OCI-LY1 (cell line): ENCODE data around the gene C2orf74.

Experiments used
- H2AFZ ChIP-seq: fragments of 200-600 bp; sonication (generic), shearing (Covaris generic); 2 replicates; pipeline ENCODE4 v1.6.0; 2014; ENCODE audit warnings: antibody characterized with exemption, mild to moderate bottlenecking, low read length
- H3F3A ChIP-seq: fragments of 200-600 bp; sonication (generic), shearing (Covaris generic); 2 replicates; pipeline ENCODE4 v1.6.0; 2014; ENCODE audit warnings: mild to moderate bottlenecking, antibody characterized with exemption, low read length, moderate library complexity; ENCODE audit not compliant: insufficient read depth
- H3K27ac ChIP-seq: fragments of 200-600 bp; sonication (generic); 2 replicates; pipeline ENCODE4 v1.5.1; 2014; ENCODE audit warnings: low read length, mixed run types, mild to moderate bottlenecking, low read depth; ENCODE audit not compliant: poor library complexity, severe bottlenecking
- H3K27me3 ChIP-seq: fragments of 200-600 bp; sonication (generic); 2 replicates; pipeline ENCODE4 v1.6.0; 2014; ENCODE audit warnings: antibody characterized with exemption, mild to moderate bottlenecking, low read length, moderate library complexity; ENCODE audit not compliant: insufficient read depth
- H3K36me3 ChIP-seq: fragments of 200-600 bp; sonication (generic); 2 replicates; pipeline ENCODE4 v1.6.1; 2014; ENCODE audit warnings: mild to moderate bottlenecking, antibody characterized with exemption, low read length, moderate library complexity, mixed read lengths; ENCODE audit not compliant: insufficient read depth
- H3K4me1 ChIP-seq: fragments of 200-600 bp; sonication (generic); 2 replicates; pipeline ENCODE4 v1.5.1; 2014; ENCODE audit warnings: mild to moderate bottlenecking, low read length, moderate library complexity; ENCODE audit not compliant: insufficient read depth, severe bottlenecking
- H3K4me2 ChIP-seq: fragments of 200-600 bp; sonication (generic), shearing (Covaris generic); 2 replicates; pipeline ENCODE4 v1.6.1; 2014; ENCODE audit warnings: low read length
- H3K4me3 ChIP-seq: fragments of 200-600 bp; sonication (generic); 2 replicates; pipeline ENCODE4 v1.5.1; 2014; ENCODE audit warnings: low read length, low read depth, mild to moderate bottlenecking, mixed read lengths; ENCODE audit not compliant: poor library complexity, severe bottlenecking
- H3K79me2 ChIP-seq: fragments of 200-600 bp; shearing (Covaris generic); 2 replicates; pipeline ENCODE4 v1.6.1; 2016; ENCODE audit warnings: mixed run types, low read length, mixed read lengths; ENCODE audit not compliant: insufficient read depth
- H3K9ac ChIP-seq: fragments of 200-600 bp; sonication (generic), shearing (Covaris generic); 2 replicates; pipeline ENCODE4 v1.6.1; 2014; ENCODE audit warnings: mild to moderate bottlenecking, low read length, mixed read lengths
- H3K9me2 ChIP-seq: fragments of 200-600 bp; sonication (generic), shearing (Covaris generic); 2 replicates; pipeline ENCODE4 v1.6.1; 2014; ENCODE audit warnings: low read depth, mild to moderate bottlenecking, low read length, mixed read lengths
- H3K9me3 ChIP-seq: fragments of 200-600 bp; shearing (Covaris generic); 2 replicates; pipeline ENCODE4 v1.6.1; 2014; ENCODE audit warnings: low read length, mixed read lengths
- H4K20me1 ChIP-seq: fragments of 200-600 bp; sonication (generic), shearing (Covaris generic); 2 replicates; pipeline ENCODE4 v1.6.0; 2016; ENCODE audit warnings: mild to moderate bottlenecking, low read length; ENCODE audit not compliant: insufficient read depth
- EZH2 ChIP-seq: fragments of 200-600 bp; sonication (generic), shearing (Covaris generic); IDR thresholded peaks from 2 replicates; pipeline ENCODE4 v1.8.0; 2017; ENCODE audit warnings: borderline replicate concordance, mixed run types, mild to moderate bottlenecking, antibody characterized with exemption, low read length, moderate library complexity, mixed read lengths
- TF ChIP-seq, protein P1 (sequence below): fragments of 200-600 bp; sonication (generic), shearing (Covaris generic); IDR thresholded peaks from 2 replicates; pipeline ENCODE4 v1.5.1; 2017; ENCODE audit warnings: mild to moderate bottlenecking, antibody characterized with exemption, low read length, moderate library complexity, mixed read lengths

C2orf74 gene

DNA sequence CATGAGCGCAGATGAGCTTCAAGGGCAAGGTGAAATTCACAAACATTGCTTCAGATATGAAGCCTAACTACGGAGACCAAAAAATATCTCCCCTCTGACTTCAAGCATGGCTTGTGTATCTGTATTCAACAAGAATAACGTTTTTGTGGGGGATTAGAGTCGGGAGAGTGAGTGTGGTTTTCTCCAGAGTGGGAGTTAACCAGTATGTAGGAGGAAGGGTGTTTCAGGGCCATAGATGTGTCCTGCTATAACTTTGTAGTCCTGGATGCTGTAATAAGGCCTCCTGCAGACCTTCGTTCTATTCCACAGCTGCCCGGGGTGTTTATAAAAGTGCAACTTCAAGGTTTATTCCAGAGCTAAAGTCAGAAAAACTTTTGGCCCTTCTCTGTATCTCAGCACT is 12.9 kb upstream of the C2orf74 start:
- TF ChIP-seq, protein P1, sequence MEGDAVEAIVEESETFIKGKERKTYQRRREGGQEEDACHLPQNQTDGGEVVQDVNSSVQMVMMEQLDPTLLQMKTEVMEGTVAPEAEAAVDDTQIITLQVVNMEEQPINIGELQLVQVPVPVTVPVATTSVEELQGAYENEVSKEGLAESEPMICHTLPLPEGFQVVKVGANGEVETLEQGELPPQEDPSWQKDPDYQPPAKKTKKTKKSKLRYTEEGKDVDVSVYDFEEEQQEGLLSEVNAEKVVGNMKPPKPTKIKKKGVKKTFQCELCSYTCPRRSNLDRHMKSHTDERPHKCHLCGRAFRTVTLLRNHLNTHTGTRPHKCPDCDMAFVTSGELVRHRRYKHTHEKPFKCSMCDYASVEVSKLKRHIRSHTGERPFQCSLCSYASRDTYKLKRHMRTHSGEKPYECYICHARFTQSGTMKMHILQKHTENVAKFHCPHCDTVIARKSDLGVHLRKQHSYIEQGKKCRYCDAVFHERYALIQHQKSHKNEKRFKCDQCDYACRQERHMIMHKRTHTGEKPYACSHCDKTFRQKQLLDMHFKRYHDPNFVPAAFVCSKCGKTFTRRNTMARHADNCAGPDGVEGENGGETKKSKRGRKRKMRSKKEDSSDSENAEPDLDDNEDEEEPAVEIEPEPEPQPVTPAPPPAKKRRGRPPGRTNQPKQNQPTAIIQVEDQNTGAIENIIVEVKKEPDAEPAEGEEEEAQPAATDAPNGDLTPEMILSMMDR, result no peak
- TF ChIP-seq EZH2, result no peak
- Histone ChIP-seq H3K36me3 (peaks cover 35% of the 10 kb centered on the region), H3K4me1 (peaks cover 6% of the 10 kb centered on the region), H3K9ac (no peak overlapping the region), H3K9me2 (no peaks in the 10 kb centered on the region), H3K4me3 (no peak overlapping the region), H3K27ac (no peak overlapping the region), H3K27me3 (no peaks in the 10 kb centered on the region), H4K20me1 (no peaks in the 10 kb centered on the region), H3K4me2 (no peak overlapping the region), H3F3A (no peaks in the 10 kb centered on the region), H2AFZ (no peak overlapping the region), H3K9me3 (no peaks in the 10 kb centered on the region), H3K79me2 (no peaks in the 10 kb centered on the region)

DNA sequence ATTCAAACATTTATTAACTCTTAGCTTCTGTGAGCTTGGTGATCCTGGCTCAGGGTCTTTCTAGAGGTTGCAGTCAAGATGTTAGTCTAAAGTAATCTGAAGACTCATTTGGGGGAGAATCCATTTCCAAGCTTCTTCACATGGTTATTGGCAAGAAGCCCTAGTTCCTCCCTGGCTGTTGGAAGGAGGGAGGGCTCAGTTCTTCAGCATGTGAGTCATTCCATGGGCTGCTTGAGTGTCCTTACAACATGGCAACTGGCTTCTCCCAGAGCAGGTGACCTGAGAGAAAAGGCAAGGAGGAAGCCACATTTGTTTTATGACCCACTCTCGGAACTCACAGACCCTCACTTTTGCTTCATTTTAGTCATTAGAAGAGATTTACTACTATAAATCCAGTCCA is 10.6 kb upstream of the C2orf74 start:
- TF ChIP-seq, protein P1, result no peak
- no peak for TF ChIP-seq EZH2
- no peak overlapping the region for H3K27ac ChIP-seq
- H4K20me1 ChIP-seq, result no peaks in the 10 kb centered on the region

DNA sequence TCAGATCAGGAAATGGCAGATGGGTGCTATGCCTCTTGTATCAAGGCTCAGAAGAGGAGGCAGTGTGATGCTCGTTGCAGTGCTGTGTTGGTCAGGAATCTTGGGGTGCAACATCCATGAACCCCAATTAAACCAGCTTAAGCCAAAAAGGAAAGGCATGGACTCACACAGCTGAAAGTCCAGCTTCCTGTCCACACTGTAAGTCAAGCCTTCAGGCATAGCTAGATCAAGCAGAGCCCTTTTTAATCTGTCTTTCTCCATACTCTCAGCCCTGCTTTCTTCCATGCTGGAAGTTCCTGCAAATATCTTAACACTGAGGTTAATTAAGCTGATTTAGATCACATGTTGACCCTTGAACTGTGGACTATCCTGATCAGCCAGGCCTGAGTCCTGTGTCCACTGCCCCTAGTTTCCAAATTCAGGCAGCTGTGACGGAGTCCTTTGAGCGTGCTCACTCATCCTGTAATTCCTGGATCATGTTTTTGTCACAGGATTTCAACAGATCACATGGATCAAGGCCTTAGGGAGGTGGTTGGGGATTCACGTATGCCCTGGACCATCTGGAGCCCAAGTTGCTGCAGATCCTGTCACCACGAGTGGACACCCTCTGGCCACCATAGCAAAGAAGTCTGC is 4.5 kb upstream of the C2orf74 start:
- H2AFZ ChIP-seq, result no peak overlapping the region
- no peak overlapping the region for H3K4me3 ChIP-seq
- H3K4me2 ChIP-seq, result no peak overlapping the region
- H3K4me1 ChIP-seq, result no peaks in the 10 kb centered on the region
- H3K9ac ChIP-seq, result no peak overlapping the region
- H3K36me3 ChIP-seq, result peaks cover 29% of the 10 kb centered on the region
- no peak overlapping the region for H3K27ac ChIP-seq
- H4K20me1 ChIP-seq, result no peaks in the 10 kb centered on the region
- H3F3A ChIP-seq, result no peaks in the 10 kb centered on the region
- no peaks in the 10 kb centered on the region for H3K9me2 ChIP-seq
- no peaks in the 10 kb centered on the region for H3K79me2 ChIP-seq
- no peaks in the 10 kb centered on the region for H3K27me3 ChIP-seq
- TF ChIP-seq, protein P1, result no peak
- no peak for TF ChIP-seq EZH2
- peaks cover 4% of the 10 kb centered on the region; the same call in 1 of the 2 replicates for H3K9me3 ChIP-seq

More for the DNA sequence above, 10.6 kb upstream of the C2orf74 start:
- Histone ChIP-seq H3K9me2 (no peaks in the 10 kb centered on the region), H3K9me3 (no peaks in the 10 kb centered on the region), H3K9ac (no peak overlapping the region), H3K27me3 (no peaks in the 10 kb centered on the region), H3K4me1 (no peaks in the 10 kb centered on the region), H3K36me3 (peaks cover 32% of the 10 kb centered on the region), H3K79me2 (no peaks in the 10 kb centered on the region), H3K4me3 (no peak overlapping the region), H2AFZ (no peak overlapping the region), H3F3A (no peaks in the 10 kb centered on the region), H3K4me2 (no peak overlapping the region)
